ENCODE results near the gene MAB21L3. TPM values are rescaled to one million over a fixed set of nuclear protein-coding genes. Genes with fewer than 3 reads are reported as not detected.
A peak's percentile ranks its signal among the peaks of the same experiment; 100 is the strongest.

MAB21L3 gene
- 0.29 and 0.52 TPM in 2 replicates for total RNA-seq

GRCh38 chr1:116110567-116111523 lies at the start of gene MAB21L3:
TSS of gene MAB21L3 (plus strand) at chr1:116111399. CDS start at chr1:116112616, 1,217 bp downstream.
- peak within 1 kb of the TSS; percentile 2 for H3K4me3 ChIP-seq (ENCODE audit: low read depth, low read length)
- DNase-seq (ENCODE audit: low read depth) = peak; percentile 48
- no peak for TF ChIP-seq CTCF (conservative IDR thresholded peaks at IDR 0.05; ENCODE audit: low read depth, low read length)

DNA sequence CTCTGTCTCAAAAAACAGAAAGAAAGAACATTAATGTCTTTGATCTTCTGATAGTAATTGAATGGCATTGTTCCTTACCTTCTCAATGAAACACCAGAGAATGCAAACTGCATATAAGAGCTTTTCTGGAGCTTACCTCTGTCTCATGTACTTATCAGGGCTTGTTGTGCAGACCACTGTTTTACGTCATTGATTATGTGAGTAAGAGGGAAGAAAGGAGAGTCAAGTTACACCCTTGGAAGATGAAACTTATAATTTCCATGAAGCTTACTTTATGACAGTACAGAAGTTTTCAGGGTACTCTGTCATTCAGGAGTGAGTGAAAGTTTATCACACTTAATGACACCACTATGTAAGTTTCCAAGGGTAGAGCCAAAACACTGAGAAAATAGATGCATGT lies 49.0 kb upstream of the MAB21L3 start:
- no peak for TF ChIP-seq CTCF (conservative IDR thresholded peaks at IDR 0.05; ENCODE audit: low read depth, low read length)
- no peak for DNase-seq (ENCODE audit: low read depth)
- no peak overlapping the region for H3K4me3 ChIP-seq (ENCODE audit: low read depth, low read length)

DNA sequence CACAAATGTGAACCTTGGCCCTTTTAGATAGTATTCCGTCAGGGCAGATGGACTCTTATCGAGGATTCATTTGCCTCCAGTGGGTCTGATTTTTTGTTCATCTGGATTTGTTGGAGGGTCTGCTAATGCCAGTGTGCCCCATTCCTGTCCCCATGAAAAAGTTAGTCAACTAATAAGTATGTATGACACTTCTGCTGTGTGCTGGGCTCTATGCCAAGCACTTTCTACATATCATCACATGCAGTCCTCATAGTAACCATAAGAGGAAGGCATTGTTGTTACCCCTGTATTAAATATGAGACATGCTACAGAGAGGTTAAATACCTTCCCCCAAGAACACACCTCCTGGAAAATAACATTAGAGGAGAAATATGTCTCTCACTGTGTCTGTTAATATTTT lies 46.6 kb upstream of the MAB21L3 start:
- DNase-seq (ENCODE audit: low read depth) = no peak
- H3K4me3 ChIP-seq (ENCODE audit: low read depth, low read length) = no peak overlapping the region
- TF ChIP-seq CTCF (conservative IDR thresholded peaks at IDR 0.05; ENCODE audit: low read depth, low read length) = no peak

DNA sequence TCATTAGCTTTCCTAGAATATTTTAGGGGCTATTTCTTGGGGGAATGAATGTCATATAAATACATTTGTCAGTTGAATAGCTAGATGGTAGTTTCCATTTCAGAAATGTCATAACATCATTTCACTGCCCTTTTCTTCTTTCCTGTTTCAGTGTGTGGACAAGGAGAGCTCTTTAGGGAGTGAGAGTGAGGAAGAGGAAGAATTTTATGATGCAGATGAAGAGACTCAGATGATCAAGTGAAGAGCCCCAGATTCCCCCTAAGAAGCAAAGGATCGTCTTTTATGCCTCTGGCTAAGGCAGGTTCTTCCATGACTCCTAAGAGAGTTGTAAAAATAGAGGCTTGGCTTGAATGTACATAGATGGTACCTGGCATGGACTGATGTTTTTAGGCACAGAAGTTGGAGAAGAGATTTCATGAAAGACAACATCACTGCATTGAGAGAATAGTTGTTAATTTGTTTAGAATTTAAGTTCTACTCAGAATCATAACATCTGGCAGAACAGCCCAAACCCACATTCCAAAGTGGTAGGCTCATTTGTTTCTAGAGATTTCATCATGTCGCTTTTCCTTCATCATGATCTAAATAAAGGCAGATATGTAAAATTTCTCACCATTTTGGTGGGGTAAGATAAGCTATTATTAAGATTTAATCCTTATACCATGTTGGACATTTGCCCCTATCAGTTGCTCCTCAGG lies 44.2 kb upstream of the MAB21L3 start:
- no peak overlapping the region for H3K4me3 ChIP-seq (ENCODE audit: low read depth, low read length)
- no peak for TF ChIP-seq CTCF (conservative IDR thresholded peaks at IDR 0.05; ENCODE audit: low read depth, low read length)
- no peak for DNase-seq (ENCODE audit: low read depth)

- H3K4me3 ChIP-seq (ENCODE audit: low read depth, low read length) = no peak overlapping the region
- no peak for DNase-seq (ENCODE audit: low read depth)
- no peak for TF ChIP-seq CTCF (conservative IDR thresholded peaks at IDR 0.05; ENCODE audit: low read depth, low read length)
Measured at GRCh38 chr1:116067566-116067890, 43.7 kb upstream of the MAB21L3 start.

GRCh38 chr1:116075575-116075974 lies 35.6 kb upstream of the MAB21L3 start:
- no peak overlapping the region for H3K4me3 ChIP-seq (ENCODE audit: low read depth, low read length)
- no peak for TF ChIP-seq CTCF (conservative IDR thresholded peaks at IDR 0.05; ENCODE audit: low read depth, low read length)
- DNase-seq (ENCODE audit: low read depth) = no peak

Measured in epithelial cell of proximal tubule (primary cell).